ENCODE data around the gene FBXO46. TPM values are rescaled to one million over a fixed set of nuclear protein-coding genes. Genes with fewer than 3 reads are reported as not detected.

The FBXO46 gene
- total and polyA plus RNA-seq, 10 of the 15 experiments (the other 5 are each of a cell fraction or from before 2014, with no cell fraction given), result 2.5 to 61.5 (median 13.7) TPM

- peak; percentile 87 for TF ChIP-seq GATAD2B (conservative IDR thresholded peaks at IDR 0.05; ENCODE audit: low read depth)
- TF ChIP-seq BRCA1 (IDR thresholded peaks at IDR 0.05; ENCODE audit: low read depth, low read length), result no peak
- TF ChIP-seq TAF1 (IDR thresholded peaks at IDR 0.05; ENCODE audit: borderline replicate concordance, low read depth, low read length), result no peak
- no peak for TF ChIP-seq NR2C1 (IDR thresholded peaks at IDR 0.05)
- TF ChIP-seq, protein P1, sequence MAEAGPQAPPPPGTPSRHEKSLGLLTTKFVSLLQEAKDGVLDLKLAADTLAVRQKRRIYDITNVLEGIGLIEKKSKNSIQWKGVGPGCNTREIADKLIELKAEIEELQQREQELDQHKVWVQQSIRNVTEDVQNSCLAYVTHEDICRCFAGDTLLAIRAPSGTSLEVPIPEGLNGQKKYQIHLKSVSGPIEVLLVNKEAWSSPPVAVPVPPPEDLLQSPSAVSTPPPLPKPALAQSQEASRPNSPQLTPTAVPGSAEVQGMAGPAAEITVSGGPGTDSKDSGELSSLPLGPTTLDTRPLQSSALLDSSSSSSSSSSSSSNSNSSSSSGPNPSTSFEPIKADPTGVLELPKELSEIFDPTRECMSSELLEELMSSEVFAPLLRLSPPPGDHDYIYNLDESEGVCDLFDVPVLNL (IDR thresholded peaks at IDR 0.05; ENCODE audit: low read depth, low read length), result no peak
- no peak for TF ChIP-seq TARDBP (IDR thresholded peaks at IDR 0.05; ENCODE audit: borderline replicate concordance)
- no peak for TF ChIP-seq CHD1 (IDR thresholded peaks at IDR 0.05; ENCODE audit: low read depth, low read length)
- no peak for TF ChIP-seq RCOR1 (conservative IDR thresholded peaks at IDR 0.05; ENCODE audit: low read depth, low read length)
- no peak for TF ChIP-seq IKZF2 (IDR thresholded peaks at IDR 0.05)
- TF ChIP-seq PML (IDR thresholded peaks at IDR 0.05; ENCODE audit: low read length), result no peak; the same call in 1 of the 2 replicates
- TF ChIP-seq TCF12 (IDR thresholded peaks at IDR 0.05; ENCODE audit: low read depth, low read length), result 0 out of 2 replicates have a peak, but pooled peaks have one; percentile 24
- TF ChIP-seq SMAD5 (IDR thresholded peaks at IDR 0.05; ENCODE audit: low read depth), result no peak
- no peak for TF ChIP-seq POU2F2 (IDR thresholded peaks at IDR 0.05; ENCODE audit: borderline replicate concordance, low read depth, low read length)
- TF ChIP-seq, protein P2, sequence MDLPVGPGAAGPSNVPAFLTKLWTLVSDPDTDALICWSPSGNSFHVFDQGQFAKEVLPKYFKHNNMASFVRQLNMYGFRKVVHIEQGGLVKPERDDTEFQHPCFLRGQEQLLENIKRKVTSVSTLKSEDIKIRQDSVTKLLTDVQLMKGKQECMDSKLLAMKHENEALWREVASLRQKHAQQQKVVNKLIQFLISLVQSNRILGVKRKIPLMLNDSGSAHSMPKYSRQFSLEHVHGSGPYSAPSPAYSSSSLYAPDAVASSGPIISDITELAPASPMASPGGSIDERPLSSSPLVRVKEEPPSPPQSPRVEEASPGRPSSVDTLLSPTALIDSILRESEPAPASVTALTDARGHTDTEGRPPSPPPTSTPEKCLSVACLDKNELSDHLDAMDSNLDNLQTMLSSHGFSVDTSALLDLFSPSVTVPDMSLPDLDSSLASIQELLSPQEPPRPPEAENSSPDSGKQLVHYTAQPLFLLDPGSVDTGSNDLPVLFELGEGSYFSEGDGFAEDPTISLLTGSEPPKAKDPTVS (IDR thresholded peaks at IDR 0.05; ENCODE audit: low read depth, low read length), result no peak
- TF ChIP-seq CBFB (IDR thresholded peaks at IDR 0.05; ENCODE audit: low read depth), result no peak
- TF ChIP-seq POLR2AphosphoS2 (IDR thresholded peaks at IDR 0.05; ENCODE audit: low read depth, low read length), result 0 out of 2 replicates have a peak, but pooled peaks have one; percentile 15
- TF ChIP-seq, protein P3, sequence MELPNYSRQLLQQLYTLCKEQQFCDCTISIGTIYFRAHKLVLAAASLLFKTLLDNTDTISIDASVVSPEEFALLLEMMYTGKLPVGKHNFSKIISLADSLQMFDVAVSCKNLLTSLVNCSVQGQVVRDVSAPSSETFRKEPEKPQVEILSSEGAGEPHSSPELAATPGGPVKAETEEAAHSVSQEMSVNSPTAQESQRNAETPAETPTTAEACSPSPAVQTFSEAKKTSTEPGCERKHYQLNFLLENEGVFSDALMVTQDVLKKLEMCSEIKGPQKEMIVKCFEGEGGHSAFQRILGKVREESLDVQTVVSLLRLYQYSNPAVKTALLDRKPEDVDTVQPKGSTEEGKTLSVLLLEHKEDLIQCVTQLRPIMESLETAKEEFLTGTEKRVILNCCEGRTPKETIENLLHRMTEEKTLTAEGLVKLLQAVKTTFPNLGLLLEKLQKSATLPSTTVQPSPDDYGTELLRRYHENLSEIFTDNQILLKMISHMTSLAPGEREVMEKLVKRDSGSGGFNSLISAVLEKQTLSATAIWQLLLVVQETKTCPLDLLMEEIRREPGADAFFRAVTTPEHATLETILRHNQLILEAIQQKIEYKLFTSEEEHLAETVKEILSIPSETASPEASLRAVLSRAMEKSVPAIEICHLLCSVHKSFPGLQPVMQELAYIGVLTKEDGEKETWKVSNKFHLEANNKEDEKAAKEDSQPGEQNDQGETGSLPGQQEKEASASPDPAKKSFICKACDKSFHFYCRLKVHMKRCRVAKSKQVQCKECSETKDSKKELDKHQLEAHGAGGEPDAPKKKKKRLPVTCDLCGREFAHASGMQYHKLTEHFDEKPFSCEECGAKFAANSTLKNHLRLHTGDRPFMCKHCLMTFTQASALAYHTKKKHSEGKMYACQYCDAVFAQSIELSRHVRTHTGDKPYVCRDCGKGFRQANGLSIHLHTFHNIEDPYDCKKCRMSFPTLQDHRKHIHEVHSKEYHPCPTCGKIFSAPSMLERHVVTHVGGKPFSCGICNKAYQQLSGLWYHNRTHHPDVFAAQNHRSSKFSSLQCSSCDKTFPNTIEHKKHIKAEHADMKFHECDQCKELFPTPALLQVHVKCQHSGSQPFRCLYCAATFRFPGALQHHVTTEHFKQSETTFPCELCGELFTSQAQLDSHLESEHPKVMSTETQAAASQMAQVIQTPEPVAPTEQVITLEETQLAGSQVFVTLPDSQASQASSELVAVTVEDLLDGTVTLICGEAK (IDR thresholded peaks at IDR 0.05; ENCODE audit: borderline replicate concordance), result no peak
- no peak for TF ChIP-seq CBX5 (IDR thresholded peaks at IDR 0.05; ENCODE audit: low read depth)
- TF ChIP-seq, protein P4, sequence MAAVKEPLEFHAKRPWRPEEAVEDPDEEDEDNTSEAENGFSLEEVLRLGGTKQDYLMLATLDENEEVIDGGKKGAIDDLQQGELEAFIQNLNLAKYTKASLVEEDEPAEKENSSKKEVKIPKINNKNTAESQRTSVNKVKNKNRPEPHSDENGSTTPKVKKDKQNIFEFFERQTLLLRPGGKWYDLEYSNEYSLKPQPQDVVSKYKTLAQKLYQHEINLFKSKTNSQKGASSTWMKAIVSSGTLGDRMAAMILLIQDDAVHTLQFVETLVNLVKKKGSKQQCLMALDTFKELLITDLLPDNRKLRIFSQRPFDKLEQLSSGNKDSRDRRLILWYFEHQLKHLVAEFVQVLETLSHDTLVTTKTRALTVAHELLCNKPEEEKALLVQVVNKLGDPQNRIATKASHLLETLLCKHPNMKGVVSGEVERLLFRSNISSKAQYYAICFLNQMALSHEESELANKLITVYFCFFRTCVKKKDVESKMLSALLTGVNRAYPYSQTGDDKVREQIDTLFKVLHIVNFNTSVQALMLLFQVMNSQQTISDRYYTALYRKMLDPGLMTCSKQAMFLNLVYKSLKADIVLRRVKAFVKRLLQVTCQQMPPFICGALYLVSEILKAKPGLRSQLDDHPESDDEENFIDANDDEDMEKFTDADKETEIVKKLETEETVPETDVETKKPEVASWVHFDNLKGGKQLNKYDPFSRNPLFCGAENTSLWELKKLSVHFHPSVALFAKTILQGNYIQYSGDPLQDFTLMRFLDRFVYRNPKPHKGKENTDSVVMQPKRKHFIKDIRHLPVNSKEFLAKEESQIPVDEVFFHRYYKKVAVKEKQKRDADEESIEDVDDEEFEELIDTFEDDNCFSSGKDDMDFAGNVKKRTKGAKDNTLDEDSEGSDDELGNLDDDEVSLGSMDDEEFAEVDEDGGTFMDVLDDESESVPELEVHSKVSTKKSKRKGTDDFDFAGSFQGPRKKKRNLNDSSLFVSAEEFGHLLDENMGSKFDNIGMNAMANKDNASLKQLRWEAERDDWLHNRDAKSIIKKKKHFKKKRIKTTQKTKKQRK (IDR thresholded peaks at IDR 0.05; ENCODE audit: low read depth, low read length), result no peak
- TF ChIP-seq ZSCAN29 (IDR thresholded peaks at IDR 0.05), result no peak
- no peak for TF ChIP-seq KLF5 (IDR thresholded peaks at IDR 0.05; ENCODE audit: partially characterized antibody)
- TF ChIP-seq ETV6 (conservative IDR thresholded peaks at IDR 0.05 in 1 of 2, IDR thresholded peaks at IDR 0.05 in 1 of 2; ENCODE audit: borderline replicate concordance in 1 of 2, low read depth in 1 of 2), result no peak
Observed at GRCh38 chr19:45681391-45682015, 49.2 kb downstream of the FBXO46 start (continued).
